Panc1 (cell line): Measurements from ENCODE around the gene ARHGAP8.

Experiments
- POLR2AphosphoS5 ChIP-seq: IDR thresholded peaks from 2 replicates; pipeline ENCODE4 v1.6.1; 2012; ENCODE audit warnings: mild to moderate bottlenecking, low read depth, low read length, moderate library complexity
- TCF7L2 ChIP-seq: IDR thresholded peaks from 2 replicates; pipeline ENCODE4 v1.6.1; 2011; ENCODE audit warnings: mild to moderate bottlenecking, low read depth, low read length, inconsistent platforms
- TF ChIP-seq, protein P1 (sequence below): fragments of 450-650 bp; IDR thresholded peaks from 2 replicates; pipeline ENCODE4 v1.5.1; 2017; ENCODE audit warnings: mild to moderate bottlenecking
- TF ChIP-seq, protein P2 (sequence below), 2 experiments: IDR thresholded peaks; 2 replicates each; pipeline ENCODE4 v1.6.1; 2011 to 2012; ENCODE audit warnings: low read depth in 2 of 2, control low read depth in 1 of 2, low read length in 1 of 2, mild to moderate bottlenecking in 1 of 2, moderate library complexity in 1 of 2; ENCODE audit not compliant: insufficient read depth in 1 of 2

DNA sequence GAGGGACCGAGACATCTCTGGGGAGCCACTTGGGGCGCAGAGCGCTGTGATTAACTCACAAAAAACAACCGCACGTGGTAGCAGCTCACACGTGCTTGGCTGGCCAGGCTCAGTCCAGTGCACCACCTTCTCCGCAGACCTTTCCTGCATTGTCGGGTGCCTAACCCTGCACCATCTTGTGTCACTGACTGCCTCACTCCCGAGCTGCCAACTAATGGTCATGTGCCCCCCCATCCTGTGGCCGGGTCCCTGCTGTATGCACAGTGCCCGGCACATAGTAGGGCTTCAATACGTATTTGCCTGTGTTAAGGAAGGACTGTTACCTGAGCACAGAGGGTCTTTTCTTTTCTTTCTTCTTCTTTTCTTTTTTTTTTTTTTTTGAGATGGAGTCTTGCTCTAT lies 71.9 kb downstream of the ARHGAP8 start:
- TF ChIP-seq, protein P1, sequence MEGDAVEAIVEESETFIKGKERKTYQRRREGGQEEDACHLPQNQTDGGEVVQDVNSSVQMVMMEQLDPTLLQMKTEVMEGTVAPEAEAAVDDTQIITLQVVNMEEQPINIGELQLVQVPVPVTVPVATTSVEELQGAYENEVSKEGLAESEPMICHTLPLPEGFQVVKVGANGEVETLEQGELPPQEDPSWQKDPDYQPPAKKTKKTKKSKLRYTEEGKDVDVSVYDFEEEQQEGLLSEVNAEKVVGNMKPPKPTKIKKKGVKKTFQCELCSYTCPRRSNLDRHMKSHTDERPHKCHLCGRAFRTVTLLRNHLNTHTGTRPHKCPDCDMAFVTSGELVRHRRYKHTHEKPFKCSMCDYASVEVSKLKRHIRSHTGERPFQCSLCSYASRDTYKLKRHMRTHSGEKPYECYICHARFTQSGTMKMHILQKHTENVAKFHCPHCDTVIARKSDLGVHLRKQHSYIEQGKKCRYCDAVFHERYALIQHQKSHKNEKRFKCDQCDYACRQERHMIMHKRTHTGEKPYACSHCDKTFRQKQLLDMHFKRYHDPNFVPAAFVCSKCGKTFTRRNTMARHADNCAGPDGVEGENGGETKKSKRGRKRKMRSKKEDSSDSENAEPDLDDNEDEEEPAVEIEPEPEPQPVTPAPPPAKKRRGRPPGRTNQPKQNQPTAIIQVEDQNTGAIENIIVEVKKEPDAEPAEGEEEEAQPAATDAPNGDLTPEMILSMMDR = no peak
- TF ChIP-seq POLR2AphosphoS5 (no peak), TCF7L2 (no peak)
- TF ChIP-seq, protein P2, sequence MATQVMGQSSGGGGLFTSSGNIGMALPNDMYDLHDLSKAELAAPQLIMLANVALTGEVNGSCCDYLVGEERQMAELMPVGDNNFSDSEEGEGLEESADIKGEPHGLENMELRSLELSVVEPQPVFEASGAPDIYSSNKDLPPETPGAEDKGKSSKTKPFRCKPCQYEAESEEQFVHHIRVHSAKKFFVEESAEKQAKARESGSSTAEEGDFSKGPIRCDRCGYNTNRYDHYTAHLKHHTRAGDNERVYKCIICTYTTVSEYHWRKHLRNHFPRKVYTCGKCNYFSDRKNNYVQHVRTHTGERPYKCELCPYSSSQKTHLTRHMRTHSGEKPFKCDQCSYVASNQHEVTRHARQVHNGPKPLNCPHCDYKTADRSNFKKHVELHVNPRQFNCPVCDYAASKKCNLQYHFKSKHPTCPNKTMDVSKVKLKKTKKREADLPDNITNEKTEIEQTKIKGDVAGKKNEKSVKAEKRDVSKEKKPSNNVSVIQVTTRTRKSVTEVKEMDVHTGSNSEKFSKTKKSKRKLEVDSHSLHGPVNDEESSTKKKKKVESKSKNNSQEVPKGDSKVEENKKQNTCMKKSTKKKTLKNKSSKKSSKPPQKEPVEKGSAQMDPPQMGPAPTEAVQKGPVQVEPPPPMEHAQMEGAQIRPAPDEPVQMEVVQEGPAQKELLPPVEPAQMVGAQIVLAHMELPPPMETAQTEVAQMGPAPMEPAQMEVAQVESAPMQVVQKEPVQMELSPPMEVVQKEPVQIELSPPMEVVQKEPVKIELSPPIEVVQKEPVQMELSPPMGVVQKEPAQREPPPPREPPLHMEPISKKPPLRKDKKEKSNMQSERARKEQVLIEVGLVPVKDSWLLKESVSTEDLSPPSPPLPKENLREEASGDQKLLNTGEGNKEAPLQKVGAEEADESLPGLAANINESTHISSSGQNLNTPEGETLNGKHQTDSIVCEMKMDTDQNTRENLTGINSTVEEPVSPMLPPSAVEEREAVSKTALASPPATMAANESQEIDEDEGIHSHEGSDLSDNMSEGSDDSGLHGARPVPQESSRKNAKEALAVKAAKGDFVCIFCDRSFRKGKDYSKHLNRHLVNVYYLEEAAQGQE (IDR thresholded peaks at IDR 0.05; ENCODE audit: insufficient read depth in 1 of 2, low read depth in 2 of 2, low read length in 1 of 2) = no peak
